BJ (cell line): ENCODE results near the gene CPA3. TPM values are rescaled to one million over a fixed set of nuclear protein-coding genes. Genes with fewer than 3 reads are reported as not detected.

Source experiments
- CTCF ChIA-PET: fragments of 350-600 bp; formaldehyde crosslinking; extraction: SDS; loops from one replicate; lab custom pipeline; 2021; ENCODE audit warnings: antibody characterized with exemption, inconsistent platforms; lab: Yijun Ruan, JAX
- POLR2A ChIA-PET: fragments of 300-600 bp; sonication (Branson Sonifier 250); formaldehyde crosslinking; extraction: SDS; loops from one replicate; lab custom pipeline; 2021; ENCODE audit warnings: antibody characterized with exemption; lab: Charles Lee
- DNase-seq: peaks from one replicate; pipeline ENCODE4 v3.0.0-alpha.2; 2011; ENCODE audit warnings: low read depth
- H3K27me3 ChIP-seq: 2 replicates; pipeline ENCODE4 v1.6.0; 2011; ENCODE audit warnings: low read length; ENCODE audit not compliant: control insufficient read depth, insufficient read depth
- H3K36me3 ChIP-seq: 2 replicates; pipeline ENCODE4 v1.5.1; 2011; ENCODE audit warnings: low read length; ENCODE audit not compliant: control insufficient read depth, insufficient read depth
- H3K4me3 ChIP-seq: 2 replicates; pipeline ENCODE4 v1.5.1; 2011; ENCODE audit warnings: low read depth, mild to moderate bottlenecking, control low read depth, low read length
- polyA plus RNA-seq: library from polyadenylated mRNA; depleted of rRNA; stranded (reverse); fragments of >200 nt; gene quantifications from 2 replicates; pipeline ENCODE4 v1.2.3, GENCODE V29; 2011
- TF ChIP-seq, protein P1 (sequence below): IDR thresholded peaks from 2 replicates; pipeline ENCODE4 v1.5.1; 2011; ENCODE audit warnings: low read depth, mild to moderate bottlenecking, control low read depth, inconsistent platforms, low read length, moderate library complexity; ENCODE audit not compliant: insufficient read depth

The CPA3 gene
- polyA plus RNA-seq, 1 experiment: 3.1 TPM

DNA sequence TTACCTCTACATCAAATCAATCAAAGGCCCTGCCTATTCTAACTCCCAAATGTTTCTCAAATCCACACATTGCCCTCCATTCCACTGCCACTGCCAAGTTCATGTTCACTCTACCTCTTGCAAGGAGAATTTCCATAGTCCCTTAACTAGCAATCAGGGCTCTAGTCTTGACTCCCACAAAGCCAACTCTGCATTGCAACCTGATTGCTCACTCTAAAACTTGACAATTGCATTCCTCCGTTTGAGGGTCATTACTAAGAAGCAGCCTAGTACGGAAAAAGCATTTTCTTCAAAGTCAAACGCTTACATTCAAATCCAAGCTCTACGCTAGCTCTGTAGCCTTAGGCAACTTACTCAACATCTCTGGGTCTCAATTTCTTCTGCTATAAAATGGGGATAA, 1.2 kb downstream of the CPA3 start:
- no peak for DNase-seq
- Histone ChIP-seq H3K27me3 (no peaks in the 10 kb centered on the region), H3K4me3 (no peak overlapping the region), H3K36me3 (no peaks in the 10 kb centered on the region)
- ChIA-PET POLR2A (no interaction called here), CTCF (interaction anchor here (0.6 to 10.3 kb wide), 4 partner anchors 10 to 402 kb away, joined by 3 to 238 read pairs (median 4); no protein-coding TSS in a partner anchor)
- TF ChIP-seq, protein P1, sequence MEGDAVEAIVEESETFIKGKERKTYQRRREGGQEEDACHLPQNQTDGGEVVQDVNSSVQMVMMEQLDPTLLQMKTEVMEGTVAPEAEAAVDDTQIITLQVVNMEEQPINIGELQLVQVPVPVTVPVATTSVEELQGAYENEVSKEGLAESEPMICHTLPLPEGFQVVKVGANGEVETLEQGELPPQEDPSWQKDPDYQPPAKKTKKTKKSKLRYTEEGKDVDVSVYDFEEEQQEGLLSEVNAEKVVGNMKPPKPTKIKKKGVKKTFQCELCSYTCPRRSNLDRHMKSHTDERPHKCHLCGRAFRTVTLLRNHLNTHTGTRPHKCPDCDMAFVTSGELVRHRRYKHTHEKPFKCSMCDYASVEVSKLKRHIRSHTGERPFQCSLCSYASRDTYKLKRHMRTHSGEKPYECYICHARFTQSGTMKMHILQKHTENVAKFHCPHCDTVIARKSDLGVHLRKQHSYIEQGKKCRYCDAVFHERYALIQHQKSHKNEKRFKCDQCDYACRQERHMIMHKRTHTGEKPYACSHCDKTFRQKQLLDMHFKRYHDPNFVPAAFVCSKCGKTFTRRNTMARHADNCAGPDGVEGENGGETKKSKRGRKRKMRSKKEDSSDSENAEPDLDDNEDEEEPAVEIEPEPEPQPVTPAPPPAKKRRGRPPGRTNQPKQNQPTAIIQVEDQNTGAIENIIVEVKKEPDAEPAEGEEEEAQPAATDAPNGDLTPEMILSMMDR: no peak

DNA sequence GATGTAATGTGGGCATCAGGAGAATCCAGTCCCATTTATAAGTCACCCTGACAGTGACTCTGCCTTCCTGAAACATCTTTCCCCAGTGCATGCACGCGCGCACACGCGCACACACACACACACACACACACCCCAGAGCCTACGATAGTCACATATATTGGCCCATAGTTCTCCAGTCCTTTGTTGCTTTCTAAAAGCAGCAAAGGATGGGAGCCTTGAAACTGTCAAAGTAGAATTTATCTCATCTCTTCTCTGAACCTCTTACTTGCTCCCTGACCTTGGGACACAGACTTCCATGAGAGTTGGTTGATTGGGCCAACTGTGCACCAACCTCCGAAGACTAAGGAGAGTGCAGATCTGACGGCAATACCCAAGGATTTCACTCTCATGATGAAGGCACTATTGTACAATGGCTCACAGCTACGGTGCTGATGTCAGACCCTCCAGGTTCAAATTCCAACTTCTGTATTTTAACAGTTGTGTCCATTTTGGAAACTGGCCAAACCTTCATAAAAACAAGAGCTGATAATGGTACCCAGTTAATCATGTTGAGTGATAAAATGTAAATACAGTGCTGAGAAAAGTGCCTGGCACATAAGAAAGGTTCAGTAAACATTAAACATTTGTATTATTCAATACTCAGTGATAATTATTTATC, 8.3 kb downstream of the CPA3 start:
- no peak overlapping the region for H3K4me3 ChIP-seq
- no peaks in the 10 kb centered on the region for H3K27me3 ChIP-seq
- no peaks in the 10 kb centered on the region for H3K36me3 ChIP-seq
- CTCF ChIA-PET: interaction anchor here (0.9 to 1.2 kb wide), 4 partner anchors 11 to 72 kb away, joined by 3 to 4 read pairs (median 4); no protein-coding TSS in a partner anchor
- POLR2A ChIA-PET: no interaction called here
- TF ChIP-seq, protein P1: no peak
- no peak for DNase-seq

GRCh38 chr3:148873977-148874376, 8.9 kb downstream of the CPA3 start:
- TF ChIP-seq, protein P1: no peak
- Histone ChIP-seq H3K27me3 (no peaks in the 10 kb centered on the region), H3K4me3 (no peak overlapping the region), H3K36me3 (no peaks in the 10 kb centered on the region)
- DNase-seq: no peak
- POLR2A ChIA-PET: no interaction called here
- CTCF ChIA-PET: interaction anchor here (0.8 to 1.2 kb wide), 5 partner anchors 11 to 83 kb away, joined by 3 to 5 read pairs (median 4); no protein-coding TSS in a partner anchor

DNA sequence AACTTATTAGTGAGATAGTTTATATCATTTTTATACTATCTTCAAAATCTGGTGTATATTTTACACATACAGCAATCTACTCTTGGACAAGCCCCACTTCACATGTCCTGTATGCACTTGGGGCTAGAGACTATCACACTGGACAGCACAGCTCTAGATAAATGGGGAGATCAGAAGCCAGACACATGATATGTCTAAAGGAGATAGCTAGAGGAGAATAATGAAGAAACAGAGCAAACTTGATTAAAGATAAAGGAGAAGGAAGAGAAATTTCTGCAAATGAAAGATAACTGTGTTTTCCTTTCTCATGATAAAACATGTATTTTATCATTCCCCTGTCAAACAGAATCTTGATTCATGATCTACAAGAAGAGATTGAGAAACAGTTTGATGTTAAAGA, 13.0 kb downstream of the CPA3 start:
- no peaks in the 10 kb centered on the region for H3K36me3 ChIP-seq
- CTCF ChIA-PET: no interaction called here

GRCh38 chr3:148879256-148879655, 14.2 kb downstream of the CPA3 start:
- DNase-seq: no peak
- ChIA-PET POLR2A (no interaction called here), CTCF (interaction anchor here (0.7 to 1.2 kb wide), 3 partner anchors 17 to 152 kb away, joined by 3 read pairs; no protein-coding TSS in a partner anchor)
- H3K27me3 ChIP-seq: no peaks in the 10 kb centered on the region
- H3K36me3 ChIP-seq: no peaks in the 10 kb centered on the region
- TF ChIP-seq, protein P1: no peak
- H3K4me3 ChIP-seq: no peak overlapping the region

More for the DNA sequence above, 13.0 kb downstream of the CPA3 start:
- Histone ChIP-seq H3K27me3 (no peaks in the 10 kb centered on the region), H3K4me3 (no peak overlapping the region)
- POLR2A ChIA-PET: no interaction called here
- DNase-seq: no peak
- TF ChIP-seq, protein P1: no peak
